Left ventricle myocardium superior (tissue), 1 donor: Measurements from ENCODE around the gene SHMT2. TPM values are rescaled to one million over a fixed set of nuclear protein-coding genes. Genes with fewer than 3 reads are reported as not detected.
"Not testable (repeated sequence)": the region's sequence is repeated elsewhere in the genome, so short reads cannot be mapped to it uniquely, and the experiment has no call there.

ENCODE experiments used
- ATAC-seq: fragments of 200-7000 bp; cut with Tn5 transposase; one replicate; pipeline ENCODE4 v1.9.1; 2020; ENCODE audit warnings: mild to moderate bottlenecking, moderate library complexity
- DNase-seq: peaks from one replicate; pipeline ENCODE4 v3.0.0-alpha.2; 2020
- intact Hi-C: fragments of 100-400 bp; cut with micrococcal nuclease; formaldehyde crosslinking; loops from one replicate; pipeline ENCODE4 v1.11.0; 2022
- microRNA-seq: library from miRNA; unstranded; fragments of <30 nt; microRNA quantifications from one replicate; pipeline ENCODE4 v1.2.0, GENCODE V29; 2020; ENCODE audit warnings: borderline number of aligned reads
- total RNA-seq: library from RNA; stranded (reverse); fragmentation: NEBNext Ultra II Directional; extraction: Animal tissue kit (Norgen Biotek cat#: 25700); gene quantifications from one replicate; pipeline ENCODE4 v1.2.1, GENCODE V29; 2021
- donor health status: DM: no; HTN: yes; CAD: no; lungs with severe emphysema.

Gene SHMT2
- total RNA-seq, 1 donor from 2014 or later, result 33.4 TPM

DNA sequence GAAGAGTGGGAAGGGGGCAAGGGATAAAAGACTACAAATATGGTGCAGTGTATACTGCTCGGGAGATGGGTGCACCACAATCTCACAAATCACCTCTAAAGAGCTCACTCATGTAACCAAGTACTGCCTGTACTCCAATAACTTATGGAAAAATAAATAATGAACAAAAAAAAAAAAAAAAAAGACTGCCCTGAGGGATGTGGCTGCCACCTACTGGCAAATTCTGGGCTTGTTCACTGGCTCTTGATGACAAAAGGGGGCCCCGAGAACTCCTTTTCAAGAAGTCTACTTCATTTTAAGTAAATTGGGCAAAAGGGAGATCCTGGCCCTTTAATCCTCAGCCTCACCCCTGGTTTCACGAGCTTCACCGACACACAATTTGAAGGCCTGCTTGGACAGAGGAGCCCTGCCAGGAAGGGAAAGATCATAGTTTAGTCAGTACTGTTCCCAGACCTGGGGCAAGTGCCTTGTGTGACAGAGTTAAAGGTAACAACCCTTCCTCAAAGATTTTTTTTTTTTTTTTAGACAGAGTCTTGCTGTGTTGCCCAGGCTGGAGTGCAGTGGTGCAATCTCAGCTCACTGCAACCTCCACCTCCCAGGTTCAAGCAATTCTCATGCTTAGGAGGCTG lies 47.5 kb downstream of the SHMT2 start:
- ATAC-seq (no peak), DNase-seq (no peak)
- intact Hi-C loops, result no loop called here

DNA sequence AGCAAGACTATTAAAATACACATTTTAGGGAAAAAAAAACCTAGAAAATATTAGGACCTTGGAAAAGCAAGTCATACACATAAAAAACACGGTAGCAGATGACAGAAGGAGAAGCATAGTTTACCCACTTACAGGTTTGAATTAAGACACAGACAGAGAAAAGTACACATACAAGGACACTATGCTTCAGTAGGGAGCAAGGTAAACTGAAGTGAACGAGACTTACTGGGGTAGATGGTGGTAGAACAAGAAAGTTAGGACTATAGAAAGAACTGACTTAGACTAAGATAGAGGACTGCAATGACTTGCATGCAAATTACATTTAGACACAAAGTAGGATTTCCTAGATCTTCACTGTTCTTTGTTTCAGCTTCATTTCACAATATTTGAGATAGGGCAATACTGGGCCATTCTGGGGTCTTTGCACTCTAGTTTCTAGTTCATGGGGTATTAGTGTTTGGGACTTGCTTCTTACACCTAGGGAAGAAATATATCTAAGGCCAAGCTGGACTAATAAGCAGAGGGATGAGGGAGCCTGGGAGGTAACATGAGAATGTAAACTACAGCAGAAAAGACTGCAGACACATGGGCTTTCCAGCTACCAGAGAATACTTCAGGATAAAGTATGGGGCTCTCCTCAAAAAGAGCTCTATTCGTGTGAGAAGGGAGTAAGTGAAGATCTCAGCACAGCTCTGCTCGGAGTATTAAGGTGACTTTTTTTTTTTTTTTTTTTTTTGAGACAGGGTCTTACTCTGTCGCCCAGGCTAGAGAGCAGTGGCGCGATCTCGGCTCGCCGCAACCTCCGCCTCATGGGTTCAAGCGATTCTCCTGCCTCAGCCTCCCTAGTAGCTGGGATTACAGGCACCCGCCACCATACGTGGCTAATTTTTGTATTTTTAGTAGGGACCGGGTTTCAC lies 49.2 kb downstream of the SHMT2 start:
- DNase-seq (no peak), ATAC-seq (no peak)
- intact Hi-C loops, result no loop called here

DNA sequence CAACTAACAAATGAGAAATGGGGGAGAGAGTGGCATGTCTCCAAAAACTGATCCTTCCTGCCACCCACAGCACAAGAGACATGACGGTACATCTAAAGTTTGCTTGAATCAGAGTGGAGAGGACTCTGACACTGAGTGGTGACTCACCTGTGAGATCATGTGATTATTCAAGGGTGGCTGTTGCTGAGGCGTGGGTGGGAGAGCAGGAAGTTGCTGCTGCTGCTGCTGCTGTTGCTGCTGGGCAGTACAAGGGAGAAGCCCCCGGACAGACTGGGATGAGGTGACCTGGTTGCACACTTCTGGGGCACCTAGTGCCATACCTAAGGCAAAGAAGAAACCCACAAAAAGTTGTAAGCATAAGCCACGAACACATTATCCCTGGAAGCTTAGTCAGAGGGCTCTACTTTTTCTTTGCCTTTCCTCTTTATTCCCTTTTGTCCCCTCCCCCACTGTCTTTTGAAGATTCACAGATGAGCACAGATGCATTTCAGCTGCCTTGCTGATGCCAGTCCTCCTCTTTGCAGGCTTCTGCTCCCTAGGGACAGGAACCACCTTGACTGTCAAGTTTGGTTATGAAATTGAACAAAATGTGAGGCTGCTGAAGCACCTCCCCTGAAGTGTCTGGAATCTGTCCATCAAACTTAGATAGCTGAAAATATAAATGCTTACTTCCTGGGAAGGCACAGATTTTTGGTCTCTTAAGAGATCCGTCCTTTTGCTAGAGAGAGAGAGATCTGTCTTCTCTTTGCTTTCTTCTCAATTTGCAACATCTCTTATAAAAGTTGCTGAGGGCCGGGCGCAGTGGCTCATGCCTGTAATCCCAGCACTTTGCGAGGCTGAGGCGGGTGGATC lies 50.9 kb downstream of the SHMT2 start:
- intact Hi-C loops, result no loop called here
- no peak for DNase-seq

DNA sequence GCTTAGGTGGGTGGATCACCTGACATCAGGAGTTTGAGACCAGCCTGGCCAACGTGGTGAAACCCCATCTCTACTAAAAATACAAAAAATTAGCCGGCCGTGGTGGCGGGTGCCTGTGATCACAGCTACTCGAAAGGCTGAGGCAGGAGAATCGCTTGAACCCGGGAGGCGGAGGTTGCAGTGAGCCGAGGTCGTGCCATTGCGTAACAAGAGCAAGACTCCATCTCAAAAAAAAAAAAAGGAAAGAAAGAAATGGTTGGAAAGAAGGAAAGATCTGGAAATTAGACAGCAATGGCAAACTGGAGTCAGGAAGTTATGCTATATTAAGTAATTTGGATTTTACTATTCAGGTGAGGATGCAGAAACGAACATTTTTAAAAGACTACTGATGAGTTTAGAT lies 52.6 kb downstream of the SHMT2 start:
- DNase-seq, intact Hi-C loops, ATAC-seq: not testable (repeated sequence)

More for the DNA sequence above, 50.9 kb downstream of the SHMT2 start:
- no peak for ATAC-seq

Small RNA genes lying within 50 kb of the gene (microRNA-seq; reads per million reads assigned to microRNA genes)
- gene MIR1228, result not detected

Other genes starting within 250 kb of the SHMT2 start
- gene ZBTB39, start 223.2 kb upstream of the SHMT2 start, total RNA-seq, result 3.4 TPM
- not detected for gene TAC3, start 213.2 kb upstream of the SHMT2 start, total RNA-seq
- not detected for gene MYO1A, start 179.6 kb upstream of the SHMT2 start, total RNA-seq
- 3.7 TPM for gene NEMP1, start 150.9 kb upstream of the SHMT2 start, total RNA-seq
- 10.9 TPM for gene NAB2, start 140.6 kb upstream of the SHMT2 start, total RNA-seq
- gene STAT6, start 118.3 kb upstream of the SHMT2 start, total RNA-seq, result 46.1 TPM
- gene LRP1, start 101.2 kb upstream of the SHMT2 start, total RNA-seq, result 108 TPM
- gene LRP1-AS, start 82.1 kb upstream of the SHMT2 start, total RNA-seq, result not detected
- 1.8 TPM for gene NXPH4, start 12.9 kb upstream of the SHMT2 start, total RNA-seq
- 1.4 TPM for gene STAC3, start 21.5 kb downstream of the SHMT2 start, total RNA-seq
- 54.4 TPM for gene R3HDM2, start 201.3 kb downstream of the SHMT2 start, total RNA-seq
- gene INHBC, start 205.1 kb downstream of the SHMT2 start, total RNA-seq, result not detected
- gene INHBE, start 225.6 kb downstream of the SHMT2 start, total RNA-seq, result not detected
- 0.37 TPM for gene GLI1, start 230.1 kb downstream of the SHMT2 start, total RNA-seq